WTC11 (cell line): ENCODE data around the gene OGT. TPM values are rescaled to one million over a fixed set of nuclear protein-coding genes. Genes with fewer than 3 reads are reported as not detected.

ENCODE experiments used
- ATAC-seq: fragments of 200-7000 bp; cut with Tn5 transposase; 2 replicates; pipeline ENCODE4 v1.10.0; 2021; ENCODE audit warnings: mild to moderate bottlenecking, moderate library complexity
- CTCF ChIA-PET: fragments of 300-600 bp; sonication (Branson Sonifier 250); formaldehyde crosslinking; loops from one replicate; lab custom pipeline; 2021; ENCODE audit warnings: antibody characterized with exemption; lab: Charles Lee
- POLR2A ChIA-PET: fragments of 350-600 bp; sonication (Branson Sonifier 250); formaldehyde crosslinking; loops from one replicate; lab custom pipeline; 2021; ENCODE audit warnings: antibody characterized with exemption; lab: Charles Lee
- DNase-seq: peaks from one replicate; pipeline ENCODE4 v3.0.0; 2021; ENCODE audit warnings: low spot score
- H3K27ac Mint-ChIP-seq: 2 replicates; pipeline ENCODE4 v1.8.0; 2021; ENCODE audit warnings: mixed read lengths
- H3K27me3 Mint-ChIP-seq: 2 replicates; pipeline ENCODE4 v1.8.0; 2021; ENCODE audit warnings: low read depth, mild to moderate bottlenecking, moderate library complexity, mixed read lengths
- H3K36me3 Mint-ChIP-seq: 2 replicates; pipeline ENCODE4 v1.8.0; 2021; ENCODE audit warnings: mixed read lengths
- H3K4me1 Mint-ChIP-seq: 2 replicates; pipeline ENCODE4 v1.8.0; 2022; ENCODE audit warnings: mixed read lengths
- H3K4me3 Mint-ChIP-seq: 2 replicates; pipeline ENCODE4 v1.8.0; 2021; ENCODE audit warnings: mild to moderate bottlenecking, moderate library complexity, mixed read lengths
- H3K9me3 Mint-ChIP-seq: 2 replicates; pipeline ENCODE4 v1.8.0; 2021; ENCODE audit warnings: mixed read lengths
- ARID4B ChIP-seq: sonication (generic); formaldehyde crosslinking; IDR thresholded peaks from 2 replicates; pipeline ENCODE4 v1.8.0; 2023; ENCODE audit warnings: missing genetic modification reagents, mild to moderate bottlenecking, borderline replicate concordance
- ATF2 ChIP-seq: sonication (generic); formaldehyde crosslinking; IDR thresholded peaks from 2 replicates; pipeline ENCODE4 v1.8.1; 2022; ENCODE audit warnings: low read depth, missing genetic modification reagents, borderline replicate concordance
- E2F5 ChIP-seq: sonication (generic); formaldehyde crosslinking; IDR thresholded peaks from 2 replicates; pipeline ENCODE4 v1.8.1; 2022; ENCODE audit warnings: mild to moderate bottlenecking, moderate library complexity, missing genetic modification reagents
- ESRRA ChIP-seq: sonication (generic); formaldehyde crosslinking; IDR thresholded peaks from 2 replicates; pipeline ENCODE4 v1.8.1; 2022; ENCODE audit warnings: mild to moderate bottlenecking, missing genetic modification reagents, borderline replicate concordance
- GTF2I ChIP-seq: fragments of 250-450 bp; sonication (Bioruptor Pico); conservative IDR thresholded peaks from 2 replicates; pipeline ENCODE4 v1.4.0; 2021; ENCODE audit warnings: mild to moderate bottlenecking
- MAX ChIP-seq: sonication (generic); formaldehyde crosslinking; IDR thresholded peaks from 2 replicates; pipeline ENCODE4 v1.8.0; 2022; ENCODE audit warnings: mild to moderate bottlenecking, missing genetic modification reagents
- NFATC4 ChIP-seq: fragments of 250-450 bp; sonication (Bioruptor Pico); IDR thresholded peaks from 2 replicates; pipeline ENCODE4 v1.9.0; 2021; ENCODE audit warnings: mild to moderate bottlenecking
- NFE2L1 ChIP-seq: sonication (generic); formaldehyde crosslinking; IDR thresholded peaks from 2 replicates; pipeline ENCODE4 v1.8.1; 2023; ENCODE audit warnings: missing genetic modification reagents
- NR1H2 ChIP-seq: sonication (generic); formaldehyde crosslinking; IDR thresholded peaks from 2 replicates; pipeline ENCODE4 v1.9.0; 2021; ENCODE audit warnings: mild to moderate bottlenecking, moderate library complexity, missing genetic modification reagents
- NR2C2 ChIP-seq: sonication (generic); formaldehyde crosslinking; IDR thresholded peaks from 2 replicates; pipeline ENCODE4 v1.8.0; 2022; ENCODE audit warnings: mild to moderate bottlenecking, missing genetic modification reagents
- OVOL2 ChIP-seq: fragments of 250-450 bp; sonication (Bioruptor Pico); IDR thresholded peaks from 2 replicates; pipeline ENCODE4 v1.9.0; 2021; ENCODE audit warnings: mild to moderate bottlenecking, borderline replicate concordance
- SMAD3 ChIP-seq: sonication (generic); formaldehyde crosslinking; IDR thresholded peaks from 2 replicates; pipeline ENCODE4 v1.8.0; 2022; ENCODE audit warnings: missing genetic modification reagents, mild to moderate bottlenecking, borderline replicate concordance
- STAT6 ChIP-seq: sonication (generic); formaldehyde crosslinking; conservative IDR thresholded peaks from 2 replicates; pipeline ENCODE4 v1.8.1; 2023; ENCODE audit warnings: mild to moderate bottlenecking, low read depth, missing genetic modification reagents, moderate library complexity
- ZNF317 ChIP-seq: sonication (generic); formaldehyde crosslinking; IDR thresholded peaks from 2 replicates; pipeline ENCODE4 v1.8.1; 2023; ENCODE audit warnings: low read depth, mild to moderate bottlenecking, moderate library complexity, missing genetic modification reagents, borderline replicate concordance
- ZNF416 ChIP-seq: fragments of 250-450 bp; sonication (Bioruptor Pico); IDR thresholded peaks from 2 replicates; pipeline ENCODE4 v1.9.0; 2021; ENCODE audit warnings: mild to moderate bottlenecking, inconsistent platforms
- ZNF512 ChIP-seq: sonication (generic); formaldehyde crosslinking; IDR thresholded peaks from 2 replicates; pipeline ENCODE4 v1.8.1; 2022; ENCODE audit warnings: missing genetic modification reagents, borderline replicate concordance
- ZSCAN18 ChIP-seq: fragments of 250-450 bp; sonication (Bioruptor Pico); IDR thresholded peaks from 2 replicates; pipeline ENCODE4 v2.1.2; 2022; ENCODE audit warnings: mild to moderate bottlenecking, moderate library complexity
- total RNA-seq: library from RNA; stranded (reverse); gene quantifications from 3 replicates; pipeline ENCODE4 v1.2.3, GENCODE V29; 2021

Gene OGT
- total RNA-seq, 1 experiment from 2014 or later = 126 TPM

- TF ChIP-seq STAT6 (CRISPR knock-in tag) = no peak
- TF ChIP-seq NFATC4 (CRISPR knock-in tag) = no peak
Observed at GRCh38 chrX:71619986-71620385, 87.1 kb downstream of the OGT start (continued).

GRCh38 chrX:71621603-71622002, 88.7 kb downstream of the OGT start:
- POLR2A ChIA-PET = no interaction called here
- H3K27ac Mint-ChIP-seq = peak overlapping the region; percentile 68

GRCh38 chrX:71622032-71622575, 89.2 kb downstream of the OGT start:
- Mint-ChIP-seq H3K27ac (no peak overlapping the region), H3K27me3 (no peaks in the 10 kb centered on the region), H3K4me1 (no peaks in the 10 kb centered on the region; the same call in 1 of the 2 replicates), H3K9me3 (no peaks in the 10 kb centered on the region), H3K4me3 (no peak overlapping the region), H3K36me3 (no peaks in the 10 kb centered on the region; the same call in 1 of the 2 replicates)
- DNase-seq = no peak
- no peak for ATAC-seq
- CTCF ChIA-PET = interaction anchor here (0.6 to 1.8 kb wide), 7 partner anchors 28 to 256 kb away, joined by 3 to 10 read pairs (median 4); partner anchors contain the start of gene TAF1
- POLR2A ChIA-PET = no interaction called here
- TF ChIP-seq OVOL2 (CRISPR knock-in tag) (no peak), ZNF317 (CRISPR knock-in tag) (no peak), MAX (CRISPR knock-in tag) (no peak), NR1H2 (CRISPR knock-in tag) (no peak), SMAD3 (CRISPR knock-in tag) (no peak), ZNF416 (CRISPR knock-in tag) (no peak), ESRRA (CRISPR knock-in tag) (no peak), ARID4B (no peak), E2F5 (CRISPR knock-in tag) (no peak), ZNF512 (CRISPR knock-in tag) (no peak), NR2C2 (CRISPR knock-in tag) (no peak), GTF2I (no peak)

More at GRCh38 chrX:71621603-71622002, 88.7 kb downstream of the OGT start:
- no peak for DNase-seq
- TF ChIP-seq ZSCAN18 (no peak), NFE2L1 (no peak), ATF2 (CRISPR knock-in tag) (no peak)
- no peak overlapping the region for H3K4me3 Mint-ChIP-seq
- CTCF ChIA-PET = interaction anchor here (0.6 to 1.8 kb wide), 3 partner anchors 28 to 441 kb away, joined by 3 to 8 read pairs (median 4); no protein-coding TSS in a partner anchor
- no peak for ATAC-seq
- no peaks in the 10 kb centered on the region for H3K9me3 Mint-ChIP-seq
- H3K27me3 Mint-ChIP-seq = no peaks in the 10 kb centered on the region
- H3K4me1 Mint-ChIP-seq = no peaks in the 10 kb centered on the region; the same call in 1 of the 2 replicates
- H3K36me3 Mint-ChIP-seq = no peaks in the 10 kb centered on the region; the same call in 1 of the 2 replicates
